GM12878 (cell line): Measurements from ENCODE around the gene SYMPK. TPM values are rescaled to one million over a fixed set of nuclear protein-coding genes. Genes with fewer than 3 reads are reported as not detected.
A peak's percentile ranks its signal among the peaks of the same experiment; 100 is the strongest.

ENCODE experiments used
- BHLHE40 ChIP-seq, 2 experiments: fragments of 450-650 bp in 1 of 2; IDR thresholded peaks; 2 replicates each; pipeline ENCODE4 v1.6.1; 2011 to 2017; ENCODE audit warnings: low read depth in 2 of 2, borderline replicate concordance in 1 of 2, improper control_type of control experiment in 1 of 2, low read length in 1 of 2, mild to moderate bottlenecking in 1 of 2
- EGR1 ChIP-seq, 2 experiments: IDR thresholded peaks; 1 replicate in 1 of 2; 2 replicates in 1 of 2; pipeline ENCODE4 v1.6.1; 2011 to 2012; ENCODE audit warnings: low read depth in 2 of 2, low read length in 2 of 2, borderline replicate concordance in 1 of 2, mild to moderate bottlenecking in 1 of 2, moderate library complexity in 1 of 2
- EZH2 ChIP-seq: IDR thresholded peaks from 2 replicates; pipeline ENCODE4 v1.6.1; 2012; ENCODE audit warnings: low read depth, mild to moderate bottlenecking, control low read depth, inconsistent platforms, low read length, borderline replicate concordance; ENCODE audit not compliant: control insufficient read depth
- HDAC2 ChIP-seq: fragments of 200-600 bp; sonication (generic); IDR thresholded peaks from 2 replicates; pipeline ENCODE4 v1.6.1; 2017
- HDGF ChIP-seq: fragments of 450-650 bp; IDR thresholded peaks from 2 replicates; pipeline ENCODE4 v1.6.1; 2016; ENCODE audit warnings: antibody characterized with exemption
- IKZF2 ChIP-seq, 2 experiments: fragments of 450-650 bp; IDR thresholded peaks; 2 replicates each; pipeline ENCODE4 v1.6.1; 2017; ENCODE audit warnings: mild to moderate bottlenecking in 2 of 2, moderate library complexity in 2 of 2
- IRF4 ChIP-seq: IDR thresholded peaks from 2 replicates; pipeline ENCODE4 v1.6.1; 2011; ENCODE audit warnings: low read depth, low read length
- MTA2 ChIP-seq: fragments of 450-650 bp; IDR thresholded peaks from 2 replicates; pipeline ENCODE4 v1.6.1; 2016; ENCODE audit warnings: low read depth, mild to moderate bottlenecking, moderate library complexity
- NBN ChIP-seq: fragments of 450-650 bp; IDR thresholded peaks from 2 replicates; pipeline ENCODE4 v1.6.1; 2016
- NFIC ChIP-seq: IDR thresholded peaks from 2 replicates; pipeline ENCODE4 v1.6.1; 2012; ENCODE audit warnings: low read depth, mild to moderate bottlenecking, inconsistent platforms, low read length, moderate library complexity
- PAX5 ChIP-seq: IDR thresholded peaks from 2 replicates; pipeline ENCODE4 v1.6.1; 2011; ENCODE audit warnings: low read depth, low read length, borderline replicate concordance
- SMAD1 ChIP-seq: fragments of 450-650 bp; IDR thresholded peaks from 2 replicates; pipeline ENCODE4 v1.6.1; 2018; ENCODE audit warnings: mild to moderate bottlenecking, low read depth; ENCODE audit not compliant: partially characterized antibody
- SRF ChIP-seq, 2 experiments: IDR thresholded peaks; 2 replicates each; pipeline ENCODE4 v1.6.1; 2011; ENCODE audit warnings: low read depth in 2 of 2, low read length in 2 of 2, mild to moderate bottlenecking in 1 of 2, moderate library complexity in 1 of 2
- WRNIP1 ChIP-seq: IDR thresholded peaks from 2 replicates; pipeline ENCODE4 v1.6.1; 2011; ENCODE audit warnings: low read depth, low read length, improper control_type of control experiment, borderline replicate concordance
- YBX1 ChIP-seq: fragments of 450-650 bp; IDR thresholded peaks from 2 replicates; pipeline ENCODE4 v1.6.1; 2016; ENCODE audit warnings: antibody characterized with exemption
- YY1 ChIP-seq: IDR thresholded peaks from 2 replicates; pipeline ENCODE4 v1.6.1; 2011; ENCODE audit warnings: low read depth, mild to moderate bottlenecking, low read length
- ZSCAN29 ChIP-seq: fragments of 450-650 bp; IDR thresholded peaks from 2 replicates; pipeline ENCODE4 v1.6.1; 2017; ENCODE audit warnings: mild to moderate bottlenecking, moderate library complexity
- polyA plus RNA-seq, 11 experiments: library from polyadenylated mRNA; depleted of rRNA in 4 of 11; unstranded in 6 of 11; stranded (reverse) in 5 of 11; fragments of >200 nt; fragmentation: Nextera tagmentation in 4 of 11; fragmentation: Illumina TruSeq in 1 of 11; extraction: Ambion mirVana in 4 of 11; extraction: Trizol in 1 of 11; gene quantifications; 1 replicate in 1 of 11; 2 replicates in 10 of 11; pipeline versions ENCODE4 v1.2.1 to v1.2.3, GENCODE V29; 2011 to 2016; ENCODE audit warnings: inconsistent platforms in 2 of 11, missing spikeins in 2 of 11, low read depth in 1 of 11
- total RNA-seq, 4 experiments: library from RNA; depleted of rRNA in 3 of 4; stranded (reverse); fragments of >200 nt in 3 of 4; fragmentation: Illumina TruSeq in 1 of 4; extraction: Trizol in 1 of 4; gene quantifications; 2 replicates each; pipeline versions ENCODE4 v1.2.1 to v1.2.3, GENCODE V29; 2013 to 2021
- TF ChIP-seq, protein P1 (sequence below): IDR thresholded peaks from 2 replicates; pipeline ENCODE4 v1.6.1; 2012; ENCODE audit warnings: improper control_type of control experiment, low read depth, low read length; ENCODE audit not compliant: insufficient replicate concordance
- TF ChIP-seq, protein P2 (sequence below): fragments of 450-650 bp; IDR thresholded peaks from 2 replicates; pipeline ENCODE4 v1.6.1; 2016; ENCODE audit warnings: mild to moderate bottlenecking
- TF ChIP-seq, protein P3 (sequence below): fragments of 450-650 bp; IDR thresholded peaks from 2 replicates; pipeline ENCODE4 v1.6.1; 2017; ENCODE audit warnings: borderline replicate concordance
- TF ChIP-seq, protein P4 (sequence below): fragments of 450-650 bp; IDR thresholded peaks from 2 replicates; pipeline ENCODE4 v1.6.1; 2016; ENCODE audit warnings: mild to moderate bottlenecking

The SYMPK gene
- total and polyA plus RNA-seq, 10 of the 15 experiments (the other 5 are each of a cell fraction or from before 2014, with no cell fraction given): 0.49 to 109 (median 42.5) TPM

DNA sequence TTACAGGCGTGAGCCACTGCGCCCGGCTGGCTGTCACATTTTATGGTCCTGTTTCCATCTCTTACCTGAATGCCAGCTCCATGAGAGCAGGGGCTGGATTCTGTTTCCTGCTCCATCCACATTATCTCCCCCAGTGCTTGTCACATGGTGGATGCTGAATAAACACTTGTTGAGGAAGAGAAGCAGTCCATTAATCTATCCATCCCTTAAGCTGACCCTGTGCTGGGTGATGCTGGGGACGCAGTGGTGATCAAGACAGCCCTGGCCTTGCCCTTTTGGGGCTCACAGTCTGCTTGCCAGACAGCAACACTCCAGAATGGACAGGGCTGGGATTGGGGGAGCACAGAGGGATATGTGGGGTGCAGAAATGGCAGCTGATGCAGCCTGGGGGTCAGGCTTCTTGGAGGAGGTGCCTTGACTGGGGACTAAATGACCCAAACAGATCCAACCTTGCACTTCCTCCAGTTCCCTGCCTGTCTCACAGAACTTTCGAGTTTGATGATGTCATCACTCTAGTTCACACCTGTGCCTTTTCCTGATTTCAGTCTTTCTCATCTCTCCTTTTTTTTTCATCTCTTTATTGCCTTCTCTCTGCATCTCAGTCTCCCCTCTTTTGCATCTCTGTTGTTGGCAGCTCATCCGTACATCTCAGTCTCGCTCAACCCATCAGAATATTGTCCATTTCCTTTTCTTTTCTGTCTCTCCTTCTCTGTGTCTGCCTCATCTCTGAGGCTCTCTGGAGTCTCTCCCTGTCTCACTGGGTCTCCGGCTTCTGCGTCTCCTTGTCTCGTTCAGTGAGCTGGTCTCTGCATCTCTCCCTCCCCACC is 18.3 kb upstream of the SYMPK start (continued):
- TF ChIP-seq, protein P1, sequence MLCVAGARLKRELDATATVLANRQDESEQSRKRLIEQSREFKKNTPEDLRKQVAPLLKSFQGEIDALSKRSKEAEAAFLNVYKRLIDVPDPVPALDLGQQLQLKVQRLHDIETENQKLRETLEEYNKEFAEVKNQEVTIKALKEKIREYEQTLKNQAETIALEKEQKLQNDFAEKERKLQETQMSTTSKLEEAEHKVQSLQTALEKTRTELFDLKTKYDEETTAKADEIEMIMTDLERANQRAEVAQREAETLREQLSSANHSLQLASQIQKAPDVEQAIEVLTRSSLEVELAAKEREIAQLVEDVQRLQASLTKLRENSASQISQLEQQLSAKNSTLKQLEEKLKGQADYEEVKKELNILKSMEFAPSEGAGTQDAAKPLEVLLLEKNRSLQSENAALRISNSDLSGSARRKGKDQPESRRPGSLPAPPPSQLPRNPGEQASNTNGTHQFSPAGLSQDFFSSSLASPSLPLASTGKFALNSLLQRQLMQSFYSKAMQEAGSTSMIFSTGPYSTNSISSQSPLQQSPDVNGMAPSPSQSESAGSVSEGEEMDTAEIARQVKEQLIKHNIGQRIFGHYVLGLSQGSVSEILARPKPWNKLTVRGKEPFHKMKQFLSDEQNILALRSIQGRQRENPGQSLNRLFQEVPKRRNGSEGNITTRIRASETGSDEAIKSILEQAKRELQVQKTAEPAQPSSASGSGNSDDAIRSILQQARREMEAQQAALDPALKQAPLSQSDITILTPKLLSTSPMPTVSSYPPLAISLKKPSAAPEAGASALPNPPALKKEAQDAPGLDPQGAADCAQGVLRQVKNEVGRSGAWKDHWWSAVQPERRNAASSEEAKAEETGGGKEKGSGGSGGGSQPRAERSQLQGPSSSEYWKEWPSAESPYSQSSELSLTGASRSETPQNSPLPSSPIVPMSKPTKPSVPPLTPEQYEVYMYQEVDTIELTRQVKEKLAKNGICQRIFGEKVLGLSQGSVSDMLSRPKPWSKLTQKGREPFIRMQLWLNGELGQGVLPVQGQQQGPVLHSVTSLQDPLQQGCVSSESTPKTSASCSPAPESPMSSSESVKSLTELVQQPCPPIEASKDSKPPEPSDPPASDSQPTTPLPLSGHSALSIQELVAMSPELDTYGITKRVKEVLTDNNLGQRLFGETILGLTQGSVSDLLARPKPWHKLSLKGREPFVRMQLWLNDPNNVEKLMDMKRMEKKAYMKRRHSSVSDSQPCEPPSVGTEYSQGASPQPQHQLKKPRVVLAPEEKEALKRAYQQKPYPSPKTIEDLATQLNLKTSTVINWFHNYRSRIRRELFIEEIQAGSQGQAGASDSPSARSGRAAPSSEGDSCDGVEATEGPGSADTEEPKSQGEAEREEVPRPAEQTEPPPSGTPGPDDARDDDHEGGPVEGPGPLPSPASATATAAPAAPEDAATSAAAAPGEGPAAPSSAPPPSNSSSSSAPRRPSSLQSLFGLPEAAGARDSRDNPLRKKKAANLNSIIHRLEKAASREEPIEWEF: no peak
- TF ChIP-seq ZSCAN29 (no peak), SRF (IDR thresholded peaks at IDR 0.05; ENCODE audit: low read depth in 2 of 2, low read length in 2 of 2) (no peak), HDAC2 (no peak), EZH2 (no peak), NBN (peak; percentile 81), PAX5 (no peak), IRF4 (no peak), BHLHE40 (IDR thresholded peaks at IDR 0.05; ENCODE audit: borderline replicate concordance in 1 of 2, low read depth in 2 of 2, low read length in 1 of 2) (no peak), IKZF2 (IDR thresholded peaks at IDR 0.05) (peak in 1 of 2 experiments; percentile 43; a peak in 3 of 4 replicates), HDGF (0 out of 2 replicates have a peak, but pooled peaks have one; percentile 77), YY1 (no peak), MTA2 (peak; percentile 30; the same call in 1 of the 2 replicates), NFIC (no peak), YBX1 (0 out of 2 replicates have a peak, but pooled peaks have one; percentile 55), WRNIP1 (no peak), SMAD1 (no peak), EGR1 (IDR thresholded peaks at IDR 0.05; ENCODE audit: borderline replicate concordance in 1 of 2, low read depth in 2 of 2, low read length in 2 of 2) (no peak)
- TF ChIP-seq, protein P2, sequence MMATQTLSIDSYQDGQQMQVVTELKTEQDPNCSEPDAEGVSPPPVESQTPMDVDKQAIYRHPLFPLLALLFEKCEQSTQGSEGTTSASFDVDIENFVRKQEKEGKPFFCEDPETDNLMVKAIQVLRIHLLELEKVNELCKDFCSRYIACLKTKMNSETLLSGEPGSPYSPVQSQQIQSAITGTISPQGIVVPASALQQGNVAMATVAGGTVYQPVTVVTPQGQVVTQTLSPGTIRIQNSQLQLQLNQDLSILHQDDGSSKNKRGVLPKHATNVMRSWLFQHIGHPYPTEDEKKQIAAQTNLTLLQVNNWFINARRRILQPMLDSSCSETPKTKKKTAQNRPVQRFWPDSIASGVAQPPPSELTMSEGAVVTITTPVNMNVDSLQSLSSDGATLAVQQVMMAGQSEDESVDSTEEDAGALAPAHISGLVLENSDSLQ: peak; percentile 34
- TF ChIP-seq, protein P3, sequence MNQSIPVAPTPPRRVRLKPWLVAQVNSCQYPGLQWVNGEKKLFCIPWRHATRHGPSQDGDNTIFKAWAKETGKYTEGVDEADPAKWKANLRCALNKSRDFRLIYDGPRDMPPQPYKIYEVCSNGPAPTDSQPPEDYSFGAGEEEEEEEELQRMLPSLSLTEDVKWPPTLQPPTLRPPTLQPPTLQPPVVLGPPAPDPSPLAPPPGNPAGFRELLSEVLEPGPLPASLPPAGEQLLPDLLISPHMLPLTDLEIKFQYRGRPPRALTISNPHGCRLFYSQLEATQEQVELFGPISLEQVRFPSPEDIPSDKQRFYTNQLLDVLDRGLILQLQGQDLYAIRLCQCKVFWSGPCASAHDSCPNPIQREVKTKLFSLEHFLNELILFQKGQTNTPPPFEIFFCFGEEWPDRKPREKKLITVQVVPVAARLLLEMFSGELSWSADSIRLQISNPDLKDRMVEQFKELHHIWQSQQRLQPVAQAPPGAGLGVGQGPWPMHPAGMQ: no peak
- TF ChIP-seq, protein P4, sequence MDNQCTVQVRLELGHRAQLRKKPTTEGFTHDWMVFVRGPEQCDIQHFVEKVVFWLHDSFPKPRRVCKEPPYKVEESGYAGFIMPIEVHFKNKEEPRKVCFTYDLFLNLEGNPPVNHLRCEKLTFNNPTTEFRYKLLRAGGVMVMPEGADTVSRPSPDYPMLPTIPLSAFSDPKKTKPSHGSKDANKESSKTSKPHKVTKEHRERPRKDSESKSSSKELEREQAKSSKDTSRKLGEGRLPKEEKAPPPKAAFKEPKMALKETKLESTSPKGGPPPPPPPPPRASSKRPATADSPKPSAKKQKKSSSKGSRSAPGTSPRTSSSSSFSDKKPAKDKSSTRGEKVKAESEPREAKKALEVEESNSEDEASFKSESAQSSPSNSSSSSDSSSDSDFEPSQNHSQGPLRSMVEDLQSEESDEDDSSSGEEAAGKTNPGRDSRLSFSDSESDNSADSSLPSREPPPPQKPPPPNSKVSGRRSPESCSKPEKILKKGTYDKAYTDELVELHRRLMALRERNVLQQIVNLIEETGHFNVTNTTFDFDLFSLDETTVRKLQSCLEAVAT: peak; percentile 44; the same call in 1 of the 2 replicates
